GM12872 (cell line): Measurements from ENCODE around the gene MYH6.

Source experiments
- TF ChIP-seq, protein P1 (sequence below): IDR thresholded peaks from 3 replicates; pipeline ENCODE4 v1.5.1; 2011; ENCODE audit warnings: low read depth, mild to moderate bottlenecking, low read length, moderate library complexity; ENCODE audit not compliant: insufficient read depth

Gene MYH6

DNA sequence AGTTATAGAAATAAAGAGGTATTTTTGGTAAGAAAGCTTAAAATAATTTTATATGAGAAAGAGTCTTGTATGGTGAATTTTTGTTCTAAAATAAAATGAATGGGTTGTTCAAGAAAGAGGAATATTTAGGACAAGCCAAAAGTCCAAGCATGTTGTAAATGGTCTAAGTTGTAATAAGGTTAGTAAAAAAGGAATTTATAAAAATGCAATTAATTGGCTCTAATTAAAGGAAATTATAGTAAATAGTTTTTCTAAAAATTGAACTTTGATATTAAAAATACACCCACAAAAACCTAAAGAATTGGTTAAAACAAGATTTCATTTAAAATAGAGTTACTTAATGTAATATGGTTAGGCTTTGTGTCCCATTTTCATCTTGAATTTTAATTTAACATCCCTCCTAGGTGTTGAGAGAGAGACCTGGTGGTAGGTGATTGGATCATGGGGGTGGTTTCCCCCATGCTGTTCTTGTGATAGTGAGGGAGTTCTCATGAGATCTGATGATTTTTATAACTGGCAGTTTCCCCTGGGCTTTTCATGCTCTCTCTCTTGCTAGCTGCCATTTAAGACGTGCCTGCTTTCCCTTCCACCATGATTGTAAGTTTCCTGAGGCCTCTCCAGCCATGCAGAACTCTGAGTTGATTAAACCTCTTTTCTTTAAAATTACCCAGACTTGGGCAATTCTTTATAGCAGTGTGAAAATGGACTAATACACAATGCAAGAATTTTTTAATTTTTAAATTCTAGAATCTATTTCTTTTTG is 68.4 kb downstream of the MYH6 start:
- TF ChIP-seq, protein P1, sequence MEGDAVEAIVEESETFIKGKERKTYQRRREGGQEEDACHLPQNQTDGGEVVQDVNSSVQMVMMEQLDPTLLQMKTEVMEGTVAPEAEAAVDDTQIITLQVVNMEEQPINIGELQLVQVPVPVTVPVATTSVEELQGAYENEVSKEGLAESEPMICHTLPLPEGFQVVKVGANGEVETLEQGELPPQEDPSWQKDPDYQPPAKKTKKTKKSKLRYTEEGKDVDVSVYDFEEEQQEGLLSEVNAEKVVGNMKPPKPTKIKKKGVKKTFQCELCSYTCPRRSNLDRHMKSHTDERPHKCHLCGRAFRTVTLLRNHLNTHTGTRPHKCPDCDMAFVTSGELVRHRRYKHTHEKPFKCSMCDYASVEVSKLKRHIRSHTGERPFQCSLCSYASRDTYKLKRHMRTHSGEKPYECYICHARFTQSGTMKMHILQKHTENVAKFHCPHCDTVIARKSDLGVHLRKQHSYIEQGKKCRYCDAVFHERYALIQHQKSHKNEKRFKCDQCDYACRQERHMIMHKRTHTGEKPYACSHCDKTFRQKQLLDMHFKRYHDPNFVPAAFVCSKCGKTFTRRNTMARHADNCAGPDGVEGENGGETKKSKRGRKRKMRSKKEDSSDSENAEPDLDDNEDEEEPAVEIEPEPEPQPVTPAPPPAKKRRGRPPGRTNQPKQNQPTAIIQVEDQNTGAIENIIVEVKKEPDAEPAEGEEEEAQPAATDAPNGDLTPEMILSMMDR = no peak

DNA sequence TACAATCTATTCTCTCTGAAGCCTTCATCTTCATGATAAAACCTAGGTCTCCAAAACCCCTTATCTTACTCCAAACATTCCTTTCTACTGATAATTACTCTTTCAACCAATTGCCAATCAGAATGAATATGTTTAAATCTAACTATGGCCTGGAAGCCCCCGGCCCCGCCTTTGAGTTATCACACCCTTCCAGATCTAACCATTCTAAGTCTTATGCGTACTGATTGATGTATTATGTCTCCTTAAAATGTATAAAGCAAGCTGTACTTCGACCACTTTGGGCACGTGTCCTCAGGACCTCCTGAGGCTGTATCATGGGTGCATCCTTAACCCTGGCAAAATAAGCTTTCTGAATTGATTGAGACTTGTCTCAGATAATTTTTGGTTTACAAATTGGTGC is 72.5 kb downstream of the MYH6 start:
- TF ChIP-seq, protein P1 = no peak
